Measurements from ENCODE around the gene GBP4. TPM values are rescaled to one million over a fixed set of nuclear protein-coding genes. Genes with fewer than 3 reads are reported as not detected.

The GBP4 gene
- total and polyA plus RNA-seq, 2 of the 4 experiments (the other 2 are of a cell fraction): not detected

GRCh38 chr1:89201106-89201794, 2.5 kb upstream of the GBP4 start:
- no peaks in the 10 kb centered on the region for H3K36me3 ChIP-seq (ENCODE audit: control insufficient read depth, insufficient read depth, low read length)
- H3K27me3 ChIP-seq (ENCODE audit: control insufficient read depth, insufficient read depth, low read length): peaks cover 3% of the 10 kb centered on the region; the same call in 1 of the 2 replicates
- H3K18ac ChIP-seq (ENCODE audit: low read depth, low read length): no peak overlapping the region
- no CpG with 5 or more reads among the region's 4 CpGs for WGBS, 2 experiments (ENCODE audit: extremely low coverage in 2 of 2, insufficient read length in 1 of 2)
- dilution Hi-C loops (cut with HindIII; ENCODE audit: low sequenced_read_pairs, unreplicated experiment) (no loop called here), in situ Hi-C loops (cut with MboI; ENCODE audit: low sequenced_read_pairs) (no loop called here), intact Hi-C loops (cut with micrococcal nuclease) (no loop called here)
- H2BK120ac ChIP-seq (ENCODE audit: low read depth, low read length): no peak overlapping the region
- H2BK5ac ChIP-seq (ENCODE audit: low read depth, low read length, poor library complexity, severe bottlenecking): no peak overlapping the region
- H2BK15ac ChIP-seq (ENCODE audit: low read depth, low read length): no peak overlapping the region
- no peaks in the 10 kb centered on the region for H4K20me1 ChIP-seq (ENCODE audit: insufficient read depth, low read length)
- no peak overlapping the region for H3K9ac ChIP-seq (ENCODE audit: low read depth, low read length)
- no peaks in the 10 kb centered on the region for H3K79me1 ChIP-seq (ENCODE audit: low read depth in 1 of 2, low read length in 2 of 2)
- no peaks in the 10 kb centered on the region for H3K4me1 ChIP-seq (ENCODE audit: control insufficient read depth, insufficient read depth, low read length)
- no peak overlapping the region for H3K23ac ChIP-seq (ENCODE audit: low read depth, low read length)
- no peak overlapping the region for H3K4me3 ChIP-seq (ENCODE audit: insufficient read depth, low read depth, low read length)
- H4K91ac ChIP-seq (ENCODE audit: insufficient read depth, low read depth, low read length): no peak overlapping the region
- H2AK5ac ChIP-seq (ENCODE audit: low read depth, low read length): no peak overlapping the region
- ChIA-PET POLR2A (ENCODE audit: unreplicated experiment) (no interaction called here), CTCF (no interaction called here)
- H3K14ac ChIP-seq (replicated peaks; ENCODE audit: low read depth, low read length): no peak overlapping the region
- H4K5ac ChIP-seq (ENCODE audit: low read depth, low read length): no peak overlapping the region
- H3K56ac ChIP-seq (ENCODE audit: extremely low read depth, insufficient read depth, low read length): no peak overlapping the region
- no peak overlapping the region for H4K8ac ChIP-seq (ENCODE audit: low read depth in 2 of 2, low read length in 2 of 2)
- H3K27ac ChIP-seq (ENCODE audit: insufficient read depth, low read length): no peak overlapping the region
- no peak overlapping the region for H2AFZ ChIP-seq (replicated peaks; ENCODE audit: low read length, poor library complexity)
- H3K9me3 ChIP-seq (ENCODE audit: control insufficient read depth, insufficient read depth, low read length): peaks cover 3% of the 10 kb centered on the region; the same call in 1 of the 2 replicates
- DNase-seq (no peak), ATAC-seq (ENCODE audit: low read depth) (no peak)
- TF ChIP-seq BHLHE40 (IDR thresholded peaks at IDR 0.05; ENCODE audit: low read depth, low read length) (no peak), CEBPB (IDR thresholded peaks at IDR 0.05; ENCODE audit: low read depth, low read length) (no peak), CTCF (conservative IDR thresholded peaks at IDR 0.05; ENCODE audit: low read depth, low read length) (no peak), ELK1 (IDR thresholded peaks at IDR 0.05; ENCODE audit: borderline replicate concordance, low read depth, low read length) (no peak), MXI1 (IDR thresholded peaks at IDR 0.05; ENCODE audit: borderline replicate concordance, low read depth, low read length) (no peak), USF2 (IDR thresholded peaks at IDR 0.05; ENCODE audit: low read depth, low read length) (no peak), NFE2L2 (IDR thresholded peaks at IDR 0.05; ENCODE audit: low read depth, low read length) (no peak), RAD21 (IDR thresholded peaks at IDR 0.05; ENCODE audit: low read length) (no peak), RFX5 (IDR thresholded peaks at IDR 0.05; ENCODE audit: low read depth, low read length) (no peak)
- H3K4me2 ChIP-seq (ENCODE audit: low read depth, low read length): no peak overlapping the region
- no peaks in the 10 kb centered on the region for H3K9me1 ChIP-seq (ENCODE audit: insufficient read depth, low read length)
- no peak overlapping the region for H2BK20ac ChIP-seq (ENCODE audit: low read depth, low read length)
- H3K4ac ChIP-seq (ENCODE audit: low read depth, low read length): no peak overlapping the region
- BruUV-seq (replicated peaks): no TSS peak
- no peak overlapping the region for H2AK9ac ChIP-seq (replicated peaks; ENCODE audit: low read depth, low read length, poor library complexity)
